Activated CD4-positive, alpha-beta T cell treated with anti-CD3 and anti-CD28 coated beads, Interleukin-2, Interleukin-4, amounts not matched to agents 100 ng/mL and 50 ng/mL, durations not matched to agents 16 hours and 8 hours (primary cell): Measurements from ENCODE around the gene RLF.
"Not testable (repeated sequence)": the region's sequence is repeated elsewhere in the genome, so short reads cannot be mapped to it uniquely, and the experiment has no call there.

Experiments used
- DNase-seq: peaks from one replicate; pipeline ENCODE4 v3.0.0-alpha.2; 2020; ENCODE audit warnings: low spot score

The RLF gene

DNA sequence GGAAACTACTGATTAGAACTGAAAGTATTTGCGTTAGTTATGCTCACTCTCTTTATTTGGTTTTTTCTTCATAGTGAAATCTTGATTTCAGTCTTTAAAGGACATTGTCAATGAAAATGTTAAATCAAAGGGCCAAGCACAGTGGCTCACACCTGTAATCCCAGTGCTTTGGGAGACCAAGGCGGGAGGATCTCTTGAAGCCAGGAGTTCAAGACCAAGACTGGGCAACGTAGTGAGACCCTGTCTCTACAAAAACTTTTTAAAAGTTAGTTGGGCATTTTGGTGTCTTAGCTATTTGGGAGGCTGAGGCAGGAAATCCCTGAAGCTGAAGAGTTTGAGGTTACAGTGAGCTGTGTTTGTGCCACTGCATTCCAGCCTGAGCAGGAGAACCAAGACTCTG, 13.6 kb downstream of the RLF start:
- no peak for DNase-seq

- DNase-seq, result not testable (repeated sequence)
Measured at GRCh38 chr1:40176989-40177388, 15.8 kb downstream of the RLF start.

DNA sequence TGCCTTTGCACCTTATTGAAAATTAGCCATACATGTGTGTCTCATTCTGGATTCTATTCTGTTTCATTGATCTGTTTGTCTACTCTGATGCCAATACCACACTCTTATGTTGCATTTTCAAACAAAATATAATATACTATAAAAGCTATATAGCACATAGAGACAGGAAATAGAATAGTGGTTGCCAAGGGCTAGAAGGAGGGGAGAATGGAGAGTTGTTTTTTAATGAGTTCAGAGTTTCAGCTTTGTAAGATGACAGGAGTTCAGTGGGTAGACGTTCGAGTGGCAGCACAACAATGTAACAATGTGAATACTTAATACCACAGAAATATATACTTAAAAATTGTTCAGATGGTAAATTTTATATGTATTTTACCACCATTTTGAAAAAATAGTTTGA, 17.0 kb downstream of the RLF start:
- no peak for DNase-seq

- no peak for DNase-seq
Measured at GRCh38 chr1:40179496-40180089, 18.4 kb downstream of the RLF start.

GRCh38 chr1:40183055-40183710, 22.0 kb downstream of the RLF start:
- DNase-seq, result no peak

GRCh38 chr1:40184193-40184592, 23.0 kb downstream of the RLF start:
- no peak for DNase-seq

DNA sequence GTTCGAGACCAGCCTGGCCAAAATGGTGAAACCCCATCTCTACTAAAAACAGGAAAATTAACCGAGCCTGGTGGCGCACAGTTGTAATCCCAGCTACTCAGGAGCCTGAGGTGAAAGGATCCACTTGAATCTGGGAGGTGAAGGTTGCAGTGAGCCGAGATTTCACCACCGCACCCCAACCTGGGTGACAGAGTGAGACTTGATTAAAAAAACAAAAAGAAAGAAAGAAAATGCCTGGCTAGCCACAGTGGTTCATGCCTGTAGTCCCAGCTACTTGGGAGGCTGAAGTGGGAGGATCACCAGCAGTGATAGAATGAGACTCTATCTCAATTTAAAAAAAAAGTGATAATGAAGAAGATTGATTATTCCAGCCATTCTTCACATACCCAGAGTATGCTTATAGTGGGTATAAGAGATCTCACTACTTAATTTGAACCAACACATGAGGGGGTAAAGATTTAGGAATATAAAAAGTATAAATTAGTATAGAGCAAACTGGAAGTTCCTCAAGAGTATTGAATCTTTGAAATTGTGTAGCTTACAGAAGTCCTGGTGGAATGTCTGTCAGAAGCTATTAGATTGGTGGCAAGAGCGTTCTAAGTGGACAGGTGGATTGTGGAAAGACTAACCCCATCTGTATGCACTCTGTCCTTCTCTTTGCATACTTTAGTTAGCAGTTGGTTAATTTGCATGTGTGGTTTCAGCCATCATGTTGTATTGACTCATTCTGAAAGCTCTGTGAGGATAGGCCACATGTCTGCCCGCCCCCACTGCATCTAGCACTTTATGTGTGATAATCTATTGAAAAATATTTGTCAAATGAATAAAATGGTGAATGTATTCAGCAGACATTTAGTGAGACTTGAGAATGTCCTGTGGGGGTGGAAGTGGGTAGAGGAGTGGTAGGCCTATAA, 25.0 kb downstream of the RLF start:
- DNase-seq, result peak; percentile 83

DNA sequence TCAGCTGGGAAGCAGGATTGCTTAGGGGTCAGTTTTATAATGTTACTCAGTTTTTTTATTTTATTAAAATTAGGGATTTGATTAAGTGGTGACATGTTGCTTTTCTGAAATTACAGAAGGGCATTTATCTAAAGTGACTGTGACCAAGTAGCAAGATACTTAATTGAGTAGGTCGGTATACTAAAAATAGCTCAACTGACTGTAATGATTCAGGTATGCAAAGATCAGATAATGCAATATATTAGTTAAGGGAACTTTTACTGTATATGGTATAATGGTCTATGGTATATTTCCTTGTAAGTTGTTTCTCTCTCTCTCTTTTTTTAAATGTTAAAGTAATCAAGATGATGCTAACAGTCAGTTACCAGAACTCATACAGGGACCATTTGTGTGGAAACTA, 26.2 kb downstream of the RLF start:
- no peak for DNase-seq

- DNase-seq, result not testable (repeated sequence)
Measured at GRCh38 chr1:40194639-40195038, 33.5 kb downstream of the RLF start.

- no peak for DNase-seq
Measured at GRCh38 chr1:40197656-40198055, 36.5 kb downstream of the RLF start.

DNA sequence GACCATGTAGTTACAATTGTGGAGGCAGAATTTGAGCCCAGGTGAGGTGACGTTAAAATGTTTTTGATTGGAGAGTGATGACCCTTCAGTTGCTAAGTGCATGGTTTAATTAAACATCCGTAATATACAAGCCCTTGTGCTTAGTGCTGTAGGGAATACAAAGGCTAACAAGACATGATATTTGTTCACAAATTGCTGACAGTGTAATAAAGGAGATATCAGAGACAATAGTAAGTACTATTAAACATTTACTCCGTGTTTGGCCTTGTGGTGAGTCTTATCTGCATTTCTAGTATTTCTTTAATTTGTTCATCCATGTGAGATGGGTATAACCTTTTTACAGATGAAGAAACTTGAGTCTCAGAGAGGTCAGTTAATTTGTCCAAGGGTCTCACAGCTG, 37.9 kb downstream of the RLF start:
- no peak for DNase-seq

- DNase-seq, result no peak
Measured at GRCh38 chr1:40204856-40205255, 43.7 kb downstream of the RLF start.

DNA sequence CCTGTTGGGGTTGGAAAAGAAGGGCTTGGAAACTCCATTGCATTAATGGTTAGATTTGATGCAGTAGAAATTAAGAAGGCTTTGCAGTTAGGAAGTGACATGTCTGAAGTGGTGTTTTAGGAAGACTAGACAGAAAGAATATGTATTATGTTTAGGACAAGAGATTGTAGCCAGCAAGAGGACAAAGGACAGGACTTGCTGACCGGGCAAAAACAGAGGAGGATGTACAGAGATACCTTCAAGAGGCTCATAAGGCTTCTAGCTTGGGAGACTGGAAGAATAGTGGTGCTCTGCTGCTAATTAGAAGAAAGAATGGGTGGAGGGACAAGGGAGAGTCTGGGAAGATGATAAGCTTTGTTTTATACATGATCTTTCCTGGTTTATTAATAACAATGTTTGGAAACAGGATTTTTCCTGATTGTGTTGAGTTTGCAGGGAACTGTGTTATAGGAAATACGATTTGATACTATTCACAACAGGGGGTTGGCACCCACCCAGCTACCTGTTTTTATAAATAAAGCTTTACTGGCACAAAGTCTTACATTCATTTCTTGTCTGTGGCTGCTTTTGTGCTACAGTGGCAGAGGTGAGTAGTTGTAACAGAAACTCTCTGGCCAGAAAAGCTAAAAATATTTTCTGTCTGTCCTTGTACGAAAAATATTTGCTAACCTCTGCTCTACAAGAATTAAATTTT, 49.5 kb downstream of the RLF start:
- DNase-seq, result no peak

- no peak for DNase-seq
Measured at GRCh38 chr1:40218333-40218732, 57.1 kb downstream of the RLF start.

DNA sequence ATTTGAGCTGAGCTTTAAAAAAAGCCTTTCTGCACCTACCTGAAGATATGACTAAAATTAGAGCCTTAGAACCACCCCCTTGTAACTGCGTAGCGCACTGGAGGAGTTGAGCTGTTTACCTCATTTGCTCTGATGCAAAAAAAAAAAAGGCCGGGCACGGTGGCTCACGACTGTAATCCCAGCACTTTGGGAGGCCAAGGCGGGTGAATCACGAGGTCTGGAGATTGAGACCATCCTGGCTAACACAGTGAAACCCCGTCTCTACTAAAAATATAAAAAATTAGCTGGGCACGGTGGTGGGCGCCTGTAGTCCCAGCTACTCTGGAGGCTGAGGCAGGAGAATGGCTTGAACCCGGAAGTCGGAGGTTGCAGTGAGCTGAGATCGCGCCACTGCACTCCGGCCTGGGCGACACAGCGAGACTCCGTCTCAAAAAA, 60.3 kb downstream of the RLF start:
- not testable (repeated sequence) for DNase-seq

GRCh38 chr1:40221977-40222772, 61.0 kb downstream of the RLF start:
- DNase-seq, result no peak

DNA sequence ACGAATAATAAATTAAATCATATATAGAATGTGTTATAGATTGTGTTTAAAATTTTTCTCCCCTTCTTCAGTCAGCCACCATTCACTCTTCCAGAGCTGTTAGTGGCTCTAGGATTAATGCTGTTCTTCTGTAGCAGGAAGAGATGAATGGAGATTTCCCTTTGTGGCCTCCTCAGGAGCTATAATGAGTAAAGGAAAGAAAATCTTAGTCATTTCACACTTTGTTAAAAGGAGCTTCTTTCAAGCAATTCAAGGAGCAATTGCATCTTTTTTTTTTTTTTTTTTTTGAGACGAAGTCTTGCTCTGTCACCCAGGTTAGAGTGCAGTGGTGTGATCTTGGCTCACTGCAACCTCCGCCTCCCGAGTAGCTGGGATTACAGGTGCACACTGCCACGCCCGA, 62.9 kb downstream of the RLF start:
- DNase-seq, result peak; percentile 76

- DNase-seq, result no peak
Measured at GRCh38 chr1:40226192-40226591, 65.0 kb downstream of the RLF start.

DNA sequence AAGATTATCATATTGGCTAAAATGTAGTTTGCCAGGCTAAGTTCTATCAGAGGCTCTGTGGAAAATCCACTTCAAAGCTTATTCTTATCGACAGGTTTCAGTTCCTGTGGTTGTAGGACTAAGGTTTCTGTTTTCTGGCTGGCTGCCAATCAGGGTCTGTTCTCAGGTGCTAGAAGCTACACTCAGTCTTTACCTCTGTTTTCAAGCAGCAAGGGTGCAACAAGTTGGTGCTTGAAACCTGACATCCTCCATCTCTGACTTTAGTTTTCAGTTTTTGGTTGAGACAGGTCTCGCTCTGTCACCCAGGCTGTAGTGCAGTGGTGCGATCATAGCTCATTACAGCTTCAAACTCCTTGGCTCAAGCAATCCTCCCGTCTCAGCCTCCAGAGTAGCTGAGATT, 71.3 kb downstream of the RLF start:
- DNase-seq, result peak; percentile 88

DNA sequence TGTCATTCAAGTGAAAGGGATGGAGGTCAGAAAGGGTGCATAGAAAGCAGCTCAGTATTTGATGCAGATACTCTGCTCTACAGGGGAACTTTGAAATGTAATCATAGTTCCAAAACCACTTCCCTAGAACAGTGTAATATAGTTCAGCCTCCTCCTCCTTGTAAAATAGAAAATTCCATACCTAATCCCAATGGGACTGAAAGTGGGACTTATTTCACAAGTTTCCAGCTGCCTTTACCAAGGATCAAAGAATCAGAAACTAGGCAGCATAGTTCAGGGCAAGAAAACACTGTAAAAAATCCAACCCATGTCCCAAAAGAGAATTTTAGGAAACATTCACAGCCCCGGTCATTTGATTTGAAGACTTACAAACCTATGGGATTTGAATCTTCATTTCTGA, 78.4 kb downstream of the RLF start:
- DNase-seq, result no peak

GRCh38 chr1:40240390-40240789, 79.2 kb downstream of the RLF start:
- DNase-seq, result no peak

DNA sequence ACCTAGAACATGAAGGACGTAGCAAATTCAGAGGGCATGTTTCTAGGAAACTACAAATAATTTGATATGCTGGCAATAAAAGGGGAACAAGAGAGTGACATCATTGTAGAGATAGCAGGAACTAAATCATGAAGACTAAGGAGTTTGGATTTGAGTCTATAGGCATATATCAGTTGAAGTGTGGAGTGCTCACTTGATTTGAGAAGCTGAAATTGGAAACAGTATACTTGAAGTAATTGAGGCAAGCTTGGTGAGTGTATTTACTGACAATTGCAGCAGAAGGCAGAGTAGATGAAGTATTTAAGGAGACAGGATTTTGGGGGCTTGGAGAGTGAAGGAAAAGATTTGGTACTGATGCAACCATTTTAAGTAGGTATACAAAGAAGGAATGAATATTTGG, 80.2 kb downstream of the RLF start:
- peak; percentile 20 for DNase-seq
